Mesodermal cell (in vitro differentiated cells): ENCODE results near the gene GULP1.
"Not testable (repeated sequence)": the region's sequence is repeated elsewhere in the genome, so short reads cannot be mapped to it uniquely, and the experiment has no call there.

Experiments used
- H3K27ac ChIP-seq: 2 replicates; pipeline ENCODE4 v1.7.0; 2013; ENCODE audit warnings: mild to moderate bottlenecking, low read depth, low read length, moderate library complexity; ENCODE audit not compliant: severe bottlenecking
- H3K36me3 ChIP-seq: 2 replicates; pipeline ENCODE4 v1.7.1; 2013; ENCODE audit warnings: mild to moderate bottlenecking, low read length, moderate library complexity; ENCODE audit not compliant: control insufficient read depth, insufficient read depth
- H3K4me1 ChIP-seq: one replicate; pipeline ENCODE4 v1.7.1; 2013; ENCODE audit warnings: mild to moderate bottlenecking, low read length; ENCODE audit not compliant: insufficient read depth, control insufficient read depth, poor library complexity, severe bottlenecking
- H3K4me3 ChIP-seq: 2 replicates; pipeline ENCODE4 v1.7.0; 2013; ENCODE audit warnings: low read length, control low read depth, mild to moderate bottlenecking; ENCODE audit not compliant: insufficient read depth, poor library complexity, severe bottlenecking; ENCODE audit errors: extremely low read depth
- H3K9me3 ChIP-seq: 2 replicates; pipeline ENCODE4 v1.7.1; 2013; ENCODE audit warnings: mild to moderate bottlenecking, low read length, moderate library complexity; ENCODE audit not compliant: control insufficient read depth
- WGBS, 2 experiments: methylation state at CpG; one replicate each; pipeline ENCODE4 v1.1.5; 2013; ENCODE audit warnings: missing lambda C conversion rate in 2 of 2; ENCODE audit not compliant: insufficient coverage in 2 of 2; 5-methylcytosine and 5-hydroxymethylcytosine counted together

The GULP1 gene

GRCh38 chr2:188599140-188599539 lies 307.5 kb downstream of the GULP1 start:
- no peaks in the 10 kb centered on the region for H3K4me1 ChIP-seq
- no peaks in the 10 kb centered on the region for H3K9me3 ChIP-seq
- no peak overlapping the region for H3K27ac ChIP-seq
- no CpG with 5 or more reads among the region's 2 CpGs for WGBS, 2 experiments
- H3K36me3 ChIP-seq: no peaks in the 10 kb centered on the region
- H3K4me3 ChIP-seq: no peak overlapping the region

- no peaks in the 10 kb centered on the region for H3K9me3 ChIP-seq
- 100% methylated on average over 1 to 2 of the region's 5 CpGs for WGBS, 2 experiments
- no peak overlapping the region for H3K4me3 ChIP-seq
- H3K36me3 ChIP-seq: no peaks in the 10 kb centered on the region
- no peak overlapping the region for H3K27ac ChIP-seq
- no peaks in the 10 kb centered on the region for H3K4me1 ChIP-seq
Observed at GRCh38 chr2:188600536-188601210, 309.0 kb downstream of the GULP1 start.

GRCh38 chr2:188601391-188601790 lies 309.7 kb downstream of the GULP1 start:
- WGBS, 2 experiments: 80 to 100% methylated on average over 1 of the region's 2 CpGs
- no peak overlapping the region for H3K27ac ChIP-seq
- no peaks in the 10 kb centered on the region for H3K36me3 ChIP-seq
- H3K4me3 ChIP-seq: no peak overlapping the region
- no peaks in the 10 kb centered on the region for H3K4me1 ChIP-seq
- H3K9me3 ChIP-seq: no peaks in the 10 kb centered on the region

GRCh38 chr2:188601927-188602326 lies 310.3 kb downstream of the GULP1 start:
- Histone ChIP-seq H3K36me3 (no peaks in the 10 kb centered on the region), H3K4me1 (no peaks in the 10 kb centered on the region), H3K9me3 (no peaks in the 10 kb centered on the region), H3K4me3 (no peak overlapping the region), H3K27ac (no peak overlapping the region)

- Histone ChIP-seq H3K36me3 (no peaks in the 10 kb centered on the region), H3K4me1 (no peaks in the 10 kb centered on the region), H3K4me3 (no peak overlapping the region), H3K9me3 (no peaks in the 10 kb centered on the region), H3K27ac (no peak overlapping the region)
- no CpG with 5 or more reads among the region's 1 CpG for whole genome bisulfite sequencing, 2 experiments
Observed at GRCh38 chr2:188604579-188604978, 312.9 kb downstream of the GULP1 start.

GRCh38 chr2:188605609-188606584 lies 314.2 kb downstream of the GULP1 start:
- H3K4me3 ChIP-seq, H3K9me3 ChIP-seq, H3K27ac ChIP-seq, H3K4me1 ChIP-seq, H3K36me3 ChIP-seq: not testable (repeated sequence)
- 95 to 98% methylated on average over 20 to 25 of the region's 39 CpGs for WGBS, 2 experiments

- not testable (repeated sequence) for H3K4me1 ChIP-seq, H3K4me3 ChIP-seq, H3K36me3 ChIP-seq, H3K27ac ChIP-seq, H3K9me3 ChIP-seq
- WGBS, 2 experiments: 98 to 100% methylated on average over 14 to 18 of the region's 30 CpGs
Observed at GRCh38 chr2:188606596-188606995, 314.9 kb downstream of the GULP1 start.

GRCh38 chr2:188607501-188607900 lies 315.8 kb downstream of the GULP1 start:
- Histone ChIP-seq H3K4me3 (no peak overlapping the region), H3K9me3 (peaks cover 8% of the 10 kb centered on the region), H3K36me3 (no peaks in the 10 kb centered on the region), H3K4me1 (no peaks in the 10 kb centered on the region), H3K27ac (no peak overlapping the region)
- 100% methylated on average over 1 of the region's 2 CpGs; no CpG with 5 or more reads in 1 of the 2 experiments for WGBS, 2 experiments

- no peaks in the 10 kb centered on the region for H3K4me1 ChIP-seq
- no peaks in the 10 kb centered on the region for H3K36me3 ChIP-seq
- no peak overlapping the region for H3K27ac ChIP-seq
- no CpG with 5 or more reads among the region's 1 CpG for WGBS, 2 experiments
- no peak overlapping the region for H3K4me3 ChIP-seq
- peaks cover 8% of the 10 kb centered on the region for H3K9me3 ChIP-seq
Observed at GRCh38 chr2:188609321-188610049, 317.8 kb downstream of the GULP1 start.

- Histone ChIP-seq H3K36me3 (no peaks in the 10 kb centered on the region), H3K4me3 (no peak overlapping the region), H3K4me1 (no peaks in the 10 kb centered on the region), H3K27ac (no peak overlapping the region), H3K9me3 (peaks cover 8% of the 10 kb centered on the region)
- WGBS, 2 experiments: 85 to 100% methylated on average over 2 of the region's 2 CpGs
Observed at GRCh38 chr2:188610050-188610444, 318.4 kb downstream of the GULP1 start.
